SK-N-MC (cell line): ENCODE data around the gene CLSTN2.

Source experiments
- DNase-seq: peaks from one replicate; pipeline ENCODE4 v3.0.0-alpha.2; 2011; ENCODE audit warnings: low read depth, low spot score
- H3K27ac ChIP-seq: fragments of 200-600 bp; sonication (generic); 2 replicates; pipeline ENCODE4 v1.5.1; 2016; ENCODE audit warnings: mixed run types
- H3K36me3 ChIP-seq: fragments of 200-600 bp; sonication (generic); 2 replicates; pipeline ENCODE4 v1.6.1; 2017; ENCODE audit warnings: antibody characterized with exemption, low read length, mixed read lengths; ENCODE audit not compliant: insufficient read depth
- H3K4me3 ChIP-seq: fragments of 200-600 bp; sonication (generic); 2 replicates; pipeline ENCODE4 v1.5.1; 2016
- H3K9ac ChIP-seq: fragments of 200-600 bp; sonication (generic); 2 replicates; pipeline ENCODE4 v1.8.0; 2017; ENCODE audit warnings: mixed run types, mixed read lengths; ENCODE audit not compliant: insufficient read length
- H3K9me3 ChIP-seq: fragments of 200-600 bp; sonication (generic); 2 replicates; pipeline ENCODE4 v1.6.1; 2017; ENCODE audit warnings: low read depth, mild to moderate bottlenecking, antibody characterized with exemption, low read length, moderate library complexity, mixed read lengths
- EZH2 ChIP-seq: fragments of 200-600 bp; sonication (generic); IDR thresholded peaks from one replicate; pipeline ENCODE4 v1.6.1; 2017; ENCODE audit warnings: antibody characterized with exemption
- FOXP2 ChIP-seq: optimal IDR thresholded peaks from 2 replicates; pipeline ENCODE3; 2011; ENCODE audit warnings: mild to moderate bottlenecking, moderate library complexity; ENCODE audit not compliant: insufficient read depth; ENCODE audit errors: extremely low read length, control extremely low read depth
- POLR2AphosphoS5 ChIP-seq: IDR thresholded peaks from 2 replicates; pipeline ENCODE4 v1.6.1; 2012; ENCODE audit warnings: mild to moderate bottlenecking, low read depth, low read length, borderline replicate concordance

CLSTN2 gene

DNA sequence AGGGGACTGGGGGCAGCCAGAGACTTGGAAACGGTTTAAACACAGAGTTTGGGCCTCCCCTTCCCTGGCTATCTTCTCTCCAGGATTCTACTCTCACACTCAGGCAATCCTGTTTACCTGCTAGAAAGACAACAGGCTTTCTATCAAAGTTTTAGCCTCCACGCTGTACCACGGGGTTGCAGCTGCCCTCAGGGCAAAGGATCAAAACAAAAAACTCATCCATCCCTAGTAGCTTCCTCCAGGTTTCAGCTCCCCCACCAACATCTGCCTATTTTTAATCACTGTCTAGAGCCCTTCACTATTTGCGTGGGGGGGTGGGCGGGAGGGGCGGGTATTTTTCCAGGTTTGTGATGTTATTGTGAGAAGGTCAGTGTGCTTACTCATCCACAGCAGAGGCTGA lies 456.1 kb downstream of the CLSTN2 start:
- no peaks in the 10 kb centered on the region for H3K36me3 ChIP-seq
- H3K9ac ChIP-seq: no peak overlapping the region
- DNase-seq: no peak
- no peak for TF ChIP-seq POLR2AphosphoS5
- no peak for TF ChIP-seq EZH2
- TF ChIP-seq FOXP2: no peak
- H3K4me3 ChIP-seq: no peak overlapping the region
- no peak overlapping the region for H3K27ac ChIP-seq
- no peaks in the 10 kb centered on the region for H3K9me3 ChIP-seq

DNA sequence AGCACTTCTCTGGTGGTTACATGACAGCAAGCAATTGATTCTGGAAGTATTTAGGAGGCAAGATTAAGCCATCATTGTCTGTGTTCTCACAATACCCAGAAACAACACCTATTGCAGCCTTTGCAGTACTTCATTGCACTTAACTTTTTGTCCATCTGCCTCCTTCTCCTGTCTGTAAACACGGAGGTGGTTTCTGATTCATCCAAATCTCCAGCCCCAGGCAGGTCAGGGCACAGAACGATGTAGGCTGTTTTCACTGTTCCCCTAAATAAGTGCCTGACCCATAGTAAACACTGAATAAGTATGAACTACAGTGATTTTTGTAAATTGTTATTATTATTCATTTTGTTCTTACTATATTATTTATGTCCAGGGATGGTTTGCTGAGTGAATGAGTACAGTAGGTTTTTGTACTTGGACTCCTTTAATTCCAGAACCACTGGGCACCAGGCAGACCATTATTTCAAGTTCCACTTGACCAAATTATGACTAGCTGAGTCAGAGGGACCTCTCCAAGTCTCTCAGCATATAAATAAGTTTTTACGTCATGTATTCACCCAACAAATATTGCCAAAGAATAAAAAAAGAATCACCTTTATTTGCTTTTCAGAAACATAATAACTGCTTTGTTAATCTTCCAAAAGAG lies 459.6 kb downstream of the CLSTN2 start:
- no peak for DNase-seq
- no peak overlapping the region for H3K27ac ChIP-seq
- TF ChIP-seq POLR2AphosphoS5: no peak
- no peak for TF ChIP-seq EZH2
- TF ChIP-seq FOXP2: no peak
- no peaks in the 10 kb centered on the region for H3K9me3 ChIP-seq
- no peaks in the 10 kb centered on the region for H3K36me3 ChIP-seq
- H3K4me3 ChIP-seq: no peak overlapping the region
- H3K9ac ChIP-seq: no peak overlapping the region

DNA sequence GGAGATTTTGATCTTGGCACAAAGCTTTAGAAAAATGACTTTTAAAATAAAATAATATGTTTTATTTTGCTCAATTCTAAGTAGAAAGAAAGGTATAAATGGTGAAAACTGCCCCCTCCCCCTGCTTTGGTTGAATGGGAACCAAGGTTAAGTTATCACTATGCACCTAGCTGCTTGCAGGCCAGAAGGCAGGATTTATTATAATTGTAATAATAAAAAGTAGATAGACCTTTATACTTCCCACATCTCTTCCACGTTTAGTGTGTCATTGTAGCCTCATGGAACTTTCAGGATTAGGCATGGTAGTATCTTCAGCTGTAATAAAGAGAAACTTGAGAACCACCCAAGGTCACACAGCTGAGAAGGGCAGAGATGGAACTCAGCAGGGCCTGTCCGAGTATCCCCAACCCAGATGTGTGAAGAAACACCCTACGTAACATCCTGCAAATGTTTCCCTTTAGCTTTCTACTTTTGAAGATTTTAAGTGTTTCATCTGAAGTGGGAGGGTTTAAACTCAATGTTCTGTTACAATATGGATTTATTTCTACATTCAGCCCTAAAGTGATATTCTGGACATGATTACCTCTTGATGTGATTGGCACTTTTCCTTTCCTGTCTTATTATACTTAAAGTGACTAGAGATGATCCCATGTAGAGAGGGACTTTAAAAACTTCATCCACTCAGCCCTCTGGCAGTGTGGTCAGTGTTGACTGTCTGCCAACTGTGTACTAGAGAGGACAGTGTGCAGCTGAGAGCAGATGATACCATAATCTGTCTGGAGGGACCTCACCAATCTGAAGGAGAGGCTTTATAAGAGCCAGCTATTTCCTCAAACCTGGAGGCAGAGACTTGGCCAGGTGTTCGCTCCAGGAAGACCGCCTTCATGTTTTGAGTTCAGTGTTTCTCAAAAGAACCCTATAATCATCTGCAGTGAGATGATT lies 460.4 kb downstream of the CLSTN2 start:
- no peak for DNase-seq

DNA sequence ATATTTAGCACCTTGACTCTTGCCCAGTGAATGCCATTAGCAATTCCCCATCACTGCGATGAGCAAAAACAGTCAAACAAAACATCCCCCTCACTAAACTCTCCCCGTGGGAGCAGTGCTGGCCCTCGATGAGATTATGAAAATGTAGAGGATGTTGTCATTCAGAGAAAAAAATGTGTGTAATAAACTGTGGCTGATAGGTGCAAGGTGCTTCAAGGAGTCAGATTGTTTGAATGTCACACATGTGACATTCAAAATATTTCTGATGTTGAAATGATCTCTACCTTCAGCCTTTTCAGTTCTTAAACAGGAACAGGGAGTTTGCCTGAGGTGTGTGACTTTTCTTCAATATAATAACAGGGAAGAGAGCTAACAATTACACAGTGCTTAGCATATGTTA lies 461.1 kb downstream of the CLSTN2 start:
- no peak for DNase-seq
- H3K9me3 ChIP-seq: no peaks in the 10 kb centered on the region
- H3K27ac ChIP-seq: no peak overlapping the region
- H3K36me3 ChIP-seq: no peaks in the 10 kb centered on the region
- no peak overlapping the region for H3K9ac ChIP-seq
- no peak overlapping the region for H3K4me3 ChIP-seq
- TF ChIP-seq EZH2 (no peak), FOXP2 (no peak), POLR2AphosphoS5 (no peak)

More for the DNA sequence above, 460.4 kb downstream of the CLSTN2 start:
- Histone ChIP-seq H3K9me3 (no peaks in the 10 kb centered on the region), H3K4me3 (no peak overlapping the region), H3K9ac (no peak overlapping the region), H3K36me3 (no peaks in the 10 kb centered on the region), H3K27ac (no peak overlapping the region)
- no peak for TF ChIP-seq FOXP2
- no peak for TF ChIP-seq POLR2AphosphoS5
- TF ChIP-seq EZH2: no peak

DNA sequence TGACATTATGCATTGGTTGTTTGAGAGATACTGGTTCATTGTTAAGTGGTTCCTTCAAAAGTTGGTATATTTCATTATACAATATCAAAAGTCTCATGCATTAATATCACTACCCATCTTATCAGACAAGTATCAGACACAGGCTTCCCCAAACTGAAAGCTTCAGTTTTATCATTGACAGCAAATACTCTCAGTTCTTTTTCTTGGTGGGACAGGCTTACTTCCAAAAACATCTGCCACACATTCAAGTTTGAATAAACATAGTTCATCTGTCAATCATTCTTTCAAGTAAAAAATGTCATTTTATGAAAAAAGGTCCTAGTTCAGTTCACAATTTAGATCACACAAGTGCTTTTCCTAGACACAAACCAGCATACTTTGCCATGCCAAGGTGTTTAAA lies 462.9 kb downstream of the CLSTN2 start:
- TF ChIP-seq EZH2: no peak
- no peak for TF ChIP-seq POLR2AphosphoS5
- TF ChIP-seq FOXP2: no peak

DNA sequence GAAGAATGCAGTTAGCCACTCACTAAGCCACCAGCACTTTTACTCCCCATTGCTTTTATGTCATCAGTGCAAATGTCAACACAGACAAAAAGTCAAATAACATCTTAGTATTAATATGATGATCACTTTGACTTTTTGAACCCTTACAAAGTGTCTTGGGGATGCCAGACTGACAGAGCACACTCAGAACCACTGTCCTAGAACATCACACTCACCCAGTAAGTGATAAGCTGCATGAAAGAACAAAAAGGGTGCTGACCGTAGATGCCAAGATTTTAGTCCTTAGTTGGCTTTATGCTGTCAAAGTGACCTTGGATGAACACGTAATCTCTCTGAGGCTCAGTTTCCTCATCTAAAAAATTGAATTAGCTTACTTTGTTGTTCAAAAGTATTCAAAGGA lies 463.4 kb downstream of the CLSTN2 start:
- no peak for TF ChIP-seq EZH2
- Histone ChIP-seq H3K9ac (no peak overlapping the region), H3K27ac (no peak overlapping the region), H3K36me3 (no peaks in the 10 kb centered on the region; the same call in 1 of the 2 replicates), H3K9me3 (no peaks in the 10 kb centered on the region), H3K4me3 (no peak overlapping the region)
- no peak for DNase-seq

More for the DNA sequence above, 462.9 kb downstream of the CLSTN2 start:
- H3K9me3 ChIP-seq: no peaks in the 10 kb centered on the region
- DNase-seq: no peak
- H3K9ac ChIP-seq: no peak overlapping the region
- H3K27ac ChIP-seq: no peak overlapping the region
- no peaks in the 10 kb centered on the region for H3K36me3 ChIP-seq
- no peak overlapping the region for H3K4me3 ChIP-seq

DNA sequence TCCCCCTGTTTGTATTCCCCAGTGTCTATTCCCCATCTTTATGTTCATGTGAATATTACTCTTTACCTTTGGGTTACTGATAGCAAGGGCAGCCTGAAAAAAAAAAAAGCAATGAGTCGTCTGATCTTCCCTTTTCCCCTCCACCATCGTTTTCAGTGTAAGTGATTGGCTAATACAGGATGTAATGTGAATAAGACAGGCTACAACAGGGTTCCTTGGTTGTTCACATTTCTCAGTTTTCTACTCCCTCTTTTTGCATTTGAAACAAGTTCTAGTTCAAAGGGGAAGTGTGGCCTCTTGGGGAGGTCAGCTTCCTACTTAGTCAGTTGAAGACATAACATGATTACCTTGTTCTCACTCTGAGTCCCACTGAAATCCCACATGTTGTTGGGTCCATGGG lies 464.9 kb downstream of the CLSTN2 start:
- DNase-seq: no peak
- Histone ChIP-seq H3K9me3 (no peaks in the 10 kb centered on the region), H3K36me3 (peaks cover 6% of the 10 kb centered on the region), H3K9ac (no peak overlapping the region), H3K4me3 (no peak overlapping the region), H3K27ac (no peak overlapping the region)
- TF ChIP-seq FOXP2 (no peak), POLR2AphosphoS5 (no peak), EZH2 (no peak)

DNA sequence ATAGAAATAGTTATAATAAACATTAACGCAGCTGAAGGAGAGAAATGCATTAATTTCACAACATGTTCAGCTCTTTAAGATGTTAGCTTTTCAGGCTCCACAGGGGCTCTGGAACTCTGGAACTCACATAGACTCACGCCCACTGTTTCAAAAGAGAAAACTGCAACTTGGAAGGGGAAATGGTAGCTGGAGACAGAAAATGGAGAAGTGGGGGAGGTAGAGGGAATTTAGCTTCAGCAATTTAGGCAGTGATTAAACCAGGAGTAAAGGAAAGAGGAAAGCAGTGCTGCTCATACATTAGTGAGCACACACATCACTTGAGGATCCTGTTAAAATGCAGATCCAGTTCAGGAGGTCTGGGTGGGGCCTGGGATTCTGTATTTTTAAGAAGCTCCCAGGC lies 468.1 kb downstream of the CLSTN2 start:
- Histone ChIP-seq H3K9me3 (no peaks in the 10 kb centered on the region), H3K36me3 (peaks cover 20% of the 10 kb centered on the region), H3K4me3 (no peak overlapping the region), H3K27ac (no peak overlapping the region), H3K9ac (no peak overlapping the region)
- no peak for TF ChIP-seq FOXP2
- TF ChIP-seq POLR2AphosphoS5: no peak
- TF ChIP-seq EZH2: no peak
- no peak for DNase-seq
